RPMI7951 (cell line): ENCODE data around the gene GGNBP2. TPM values are rescaled to one million over a fixed set of nuclear protein-coding genes. Genes with fewer than 3 reads are reported as not detected.
A peak's percentile ranks its signal among the peaks of the same experiment; 100 is the strongest.
"Not testable (repeated sequence)": the region's sequence is repeated elsewhere in the genome, so short reads cannot be mapped to it uniquely, and the experiment has no call there.

Experiments
- DNase-seq: peaks from one replicate; pipeline ENCODE4 v3.0.0-alpha.2; 2012; ENCODE audit warnings: low read depth
- total RNA-seq: library from RNA; depleted of rRNA; stranded (reverse); fragments of >200 nt; shearing (Covaris generic); gene quantifications from 2 replicates; pipeline ENCODE4 v1.2.3, GENCODE V29; 2014; rRNA removed

GGNBP2 gene
- total RNA-seq, result 29.0 and 38.9 TPM in 2 replicates

- peak; percentile 88 for DNase-seq
Measured at GRCh38 chr17:36544307-36545076, at the start of gene GGNBP2. GGNBP2 (plus strand) TSS chr17:36544919; CDS start chr17:36545725, 806 bp downstream.

- DNase-seq, result no peak
Measured at GRCh38 chr17:36495076-36495578, 49.6 kb upstream of the GGNBP2 start.

- no peak for DNase-seq
Measured at GRCh38 chr17:36496018-36496789, 48.5 kb upstream of the GGNBP2 start.

- DNase-seq, result no peak
Measured at GRCh38 chr17:36498155-36498554, 46.6 kb upstream of the GGNBP2 start.

- DNase-seq, result no peak
Measured at GRCh38 chr17:36498560-36499300, 46.0 kb upstream of the GGNBP2 start.

GRCh38 chr17:36500745-36501225 lies 43.9 kb upstream of the GGNBP2 start:
- no peak for DNase-seq

- DNase-seq, result no peak
Measured at GRCh38 chr17:36501351-36501750, 43.4 kb upstream of the GGNBP2 start.

- DNase-seq, result no peak
Measured at GRCh38 chr17:36501963-36502362, 42.8 kb upstream of the GGNBP2 start.

GRCh38 chr17:36503456-36504155 lies 41.1 kb upstream of the GGNBP2 start:
- no peak for DNase-seq

- DNase-seq, result no peak
Measured at GRCh38 chr17:36504156-36504545, 40.6 kb upstream of the GGNBP2 start.

GRCh38 chr17:36505171-36505570 lies 39.5 kb upstream of the GGNBP2 start:
- DNase-seq, result no peak

GRCh38 chr17:36506249-36506826 lies 38.4 kb upstream of the GGNBP2 start:
- DNase-seq, result no peak

- DNase-seq, result no peak
Measured at GRCh38 chr17:36506831-36507230, 37.9 kb upstream of the GGNBP2 start.

- DNase-seq, result no peak
Measured at GRCh38 chr17:36507266-36507665, 37.5 kb upstream of the GGNBP2 start.

- DNase-seq, result not testable (repeated sequence)
Measured at GRCh38 chr17:36508439-36508838, 36.3 kb upstream of the GGNBP2 start.

GRCh38 chr17:36509272-36509985 lies 35.3 kb upstream of the GGNBP2 start:
- no peak for DNase-seq

GRCh38 chr17:36510636-36511035 lies 34.1 kb upstream of the GGNBP2 start:
- DNase-seq, result no peak

GRCh38 chr17:36511216-36511615 lies 33.5 kb upstream of the GGNBP2 start:
- no peak for DNase-seq

GRCh38 chr17:36512641-36513040 lies 32.1 kb upstream of the GGNBP2 start:
- no peak for DNase-seq

- DNase-seq, result no peak
Measured at GRCh38 chr17:36514856-36515255, 29.9 kb upstream of the GGNBP2 start.
